NCI-H1048 (cell line): ENCODE data around the gene VPS51.
"Not testable (repeated sequence)": the region's sequence is repeated elsewhere in the genome, so short reads cannot be mapped to it uniquely, and the experiment has no call there.

Source experiments
- DNase-seq: peaks from one replicate; lab custom pipeline; 2025; lab: John Stamatoyannopoulos, UW

Gene VPS51

GRCh38 chr11:65134240-65134951, 38.4 kb downstream of the VPS51 start, which contains the start of gene SYVN1:
SYVN1 (minus strand) TSS chr11:65134519; CDS start chr11:65133601, 918 bp downstream.
- peak; percentile 41 for DNase-seq

- peak; percentile 82 for DNase-seq
Measured at GRCh38 chr11:65134952-65135632, 39.1 kb downstream of the VPS51 start.

GRCh38 chr11:65135633-65136145, 39.7 kb downstream of the VPS51 start:
- no peak for DNase-seq

- no peak for DNase-seq
Measured at GRCh38 chr11:65136515-65137096, 40.6 kb downstream of the VPS51 start.

DNA sequence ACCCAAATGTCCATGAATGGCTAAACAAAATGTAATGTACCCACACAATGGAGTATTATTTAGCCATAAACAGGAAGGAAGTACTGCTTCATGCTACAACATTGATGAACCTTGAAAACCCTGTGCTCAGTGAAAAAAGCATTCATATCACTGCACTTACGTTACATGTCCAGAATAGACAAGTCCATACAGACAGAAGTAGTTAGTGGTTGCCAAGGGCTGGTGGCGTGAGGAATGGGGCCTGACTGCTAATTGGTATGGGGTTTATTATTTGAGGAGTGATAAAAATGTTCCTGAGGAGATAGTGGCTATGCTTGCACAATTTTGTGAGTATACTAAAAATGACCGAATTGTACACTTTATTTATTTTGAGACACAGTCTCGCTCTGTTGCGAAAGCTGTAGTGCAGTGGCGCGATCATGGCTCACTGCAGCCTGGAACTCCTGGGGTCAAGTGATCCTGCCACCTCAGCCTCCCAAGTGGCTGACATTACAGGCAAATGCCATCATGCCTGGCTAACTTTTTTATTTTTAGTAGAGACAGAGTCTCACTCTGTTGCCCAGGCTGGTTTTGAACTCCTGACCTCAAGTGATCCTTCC, 46.0 kb downstream of the VPS51 start:
- no peak for DNase-seq

DNA sequence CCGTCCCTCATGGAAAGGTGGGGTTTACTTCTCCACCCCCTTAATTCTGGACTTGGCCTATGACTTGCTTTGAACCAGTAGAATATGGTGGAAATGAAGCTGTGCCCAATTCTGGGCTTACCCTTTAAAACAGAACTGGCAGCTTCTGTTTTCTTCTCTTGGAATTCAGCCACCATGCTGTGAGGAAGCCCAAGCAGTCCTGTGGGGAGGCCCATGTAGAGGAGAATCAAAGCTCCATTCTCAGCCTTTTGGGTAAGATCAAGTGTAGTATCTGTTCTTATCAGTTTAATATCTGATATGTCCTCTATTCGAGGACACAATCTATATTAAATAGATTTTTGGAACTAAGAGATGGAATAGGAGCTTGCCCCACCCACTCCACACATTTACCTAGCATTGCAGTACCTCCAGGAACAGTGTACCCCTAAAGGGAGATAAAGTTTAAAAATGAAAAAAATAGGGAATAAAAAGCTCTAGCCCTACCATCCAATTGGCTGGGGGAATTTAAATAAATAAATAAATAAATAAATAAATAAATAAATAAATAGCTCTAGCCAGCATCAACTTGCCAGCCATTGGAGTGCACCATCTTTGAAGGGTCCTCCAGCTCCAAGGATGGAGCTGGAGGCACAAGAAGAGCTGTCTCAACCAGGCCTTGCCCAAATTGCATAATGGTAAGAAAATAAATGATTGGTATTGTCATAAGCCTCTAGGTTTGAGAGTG, 51.5 kb downstream of the VPS51 start:
- DNase-seq, result no peak

- DNase-seq, result no peak
Measured at GRCh38 chr11:65148657-65149056, 52.6 kb downstream of the VPS51 start.

DNA sequence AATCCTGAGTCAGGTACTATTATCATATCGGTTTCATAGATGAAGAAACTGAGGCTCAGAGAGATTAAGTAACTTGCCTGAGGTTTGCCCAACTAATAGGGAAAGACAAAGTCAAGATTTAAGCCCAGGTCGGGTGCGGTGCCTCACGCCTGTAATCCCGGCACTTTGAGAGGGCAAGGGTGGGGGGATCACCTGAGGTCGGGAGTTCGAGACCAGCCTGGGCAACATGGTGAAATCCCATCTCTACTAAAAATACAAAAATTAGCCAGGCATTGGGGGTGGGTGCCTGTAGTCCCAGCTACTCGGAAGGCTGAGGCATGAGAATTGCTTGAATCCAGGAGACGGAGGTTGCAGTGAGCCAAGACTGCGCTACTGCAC, 54.1 kb downstream of the VPS51 start:
- DNase-seq, result not testable (repeated sequence)

DNA sequence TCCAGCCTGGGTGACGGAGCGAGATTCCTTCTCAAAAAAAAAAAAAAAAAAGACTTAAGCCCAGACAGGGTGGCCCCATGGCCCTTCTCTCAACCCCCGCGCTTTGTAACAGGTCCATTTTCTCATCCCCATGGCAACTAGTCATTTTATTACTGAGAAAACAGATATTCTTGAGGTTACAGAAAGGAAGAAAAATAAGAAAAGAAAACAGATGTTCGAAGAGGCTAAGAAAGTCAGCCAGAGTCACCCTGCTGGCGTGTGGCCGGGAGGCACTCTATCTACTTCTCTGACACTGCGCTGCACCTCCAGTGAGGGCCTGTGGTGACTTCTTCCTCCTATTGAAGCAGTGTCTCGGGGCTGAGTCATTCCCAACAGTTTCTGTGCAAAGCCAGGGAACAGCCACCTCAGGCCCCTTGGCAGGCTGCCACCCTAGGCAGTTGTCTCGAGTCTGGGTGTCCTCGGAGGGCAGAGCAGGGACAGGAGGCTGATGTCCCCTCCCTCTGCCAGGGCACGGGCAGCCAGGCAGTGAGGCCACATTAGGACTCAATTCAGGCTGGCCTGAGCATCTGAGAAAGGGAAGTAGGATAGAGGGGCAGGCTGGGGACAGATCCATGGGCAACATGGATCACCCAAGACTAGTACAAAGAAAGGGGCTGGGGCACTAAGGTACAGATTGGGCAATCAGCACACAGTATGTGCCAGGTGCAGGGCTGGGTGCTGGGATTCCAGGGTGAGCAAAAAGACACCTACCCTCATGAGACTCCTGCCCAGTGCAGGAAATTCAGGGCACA, 54.7 kb downstream of the VPS51 start:
- DNase-seq, result no peak

GRCh38 chr11:65151331-65151899, 55.4 kb downstream of the VPS51 start:
- no peak for DNase-seq

GRCh38 chr11:65152122-65152521, 56.1 kb downstream of the VPS51 start:
- no peak for DNase-seq

DNA sequence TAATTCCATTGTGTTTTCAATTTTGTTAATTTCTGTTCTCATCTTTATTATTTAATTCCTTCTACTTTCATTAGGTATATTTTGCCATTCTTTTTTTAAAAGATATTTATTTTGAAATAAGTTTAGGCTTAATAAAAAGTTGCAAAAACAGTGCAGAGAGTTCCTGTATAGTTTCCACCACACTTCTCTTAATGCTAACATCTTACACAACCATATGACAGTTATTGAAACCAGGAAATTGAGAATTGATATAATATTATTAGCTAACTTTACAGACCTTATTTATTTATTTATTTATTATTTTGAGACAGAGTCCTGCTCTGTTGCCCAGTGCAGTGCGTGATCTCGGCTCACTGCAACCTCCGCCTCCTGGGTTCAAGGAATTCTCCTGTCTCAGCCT, 60.2 kb downstream of the VPS51 start:
- no peak for DNase-seq

DNA sequence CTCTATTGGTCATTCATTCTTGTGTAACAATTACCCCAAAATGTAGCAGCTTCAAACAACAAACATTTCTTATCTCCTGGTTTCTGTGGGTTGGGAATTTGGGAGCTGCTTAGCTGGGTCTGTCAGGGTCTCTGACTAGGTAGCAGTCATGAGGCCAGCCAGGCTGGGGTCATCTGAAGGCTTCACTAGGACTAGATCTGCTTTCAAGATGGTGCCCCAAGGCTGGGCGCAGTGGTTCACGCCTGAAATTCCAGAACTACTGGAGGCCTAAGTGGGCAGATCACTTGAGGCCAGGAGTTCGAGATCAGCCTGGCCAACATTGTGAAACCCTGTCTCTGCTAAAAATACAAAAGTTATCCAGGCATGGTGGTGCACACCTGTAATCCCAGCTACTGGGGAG, 60.9 kb downstream of the VPS51 start:
- no peak for DNase-seq

DNA sequence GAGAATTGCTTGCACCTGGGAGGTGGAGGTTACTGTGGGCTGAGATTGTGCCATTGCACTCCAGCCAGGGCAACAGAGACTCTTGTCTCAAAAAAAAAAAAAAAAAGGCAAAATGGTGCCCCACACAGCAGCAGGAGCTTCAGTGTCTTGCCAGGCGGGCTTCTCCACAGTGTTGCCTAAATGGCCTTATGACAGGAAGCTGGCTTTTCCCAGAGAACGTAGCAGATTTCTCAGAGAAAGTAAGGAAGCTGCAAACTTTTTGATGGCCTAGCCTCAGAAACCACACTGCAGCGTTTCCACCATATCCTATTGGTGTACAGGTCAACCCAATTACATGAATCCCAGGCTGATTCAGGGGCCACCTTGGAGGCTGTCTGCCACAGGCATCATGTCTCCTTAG, 61.3 kb downstream of the VPS51 start:
- DNase-seq, result no peak

GRCh38 chr11:65159012-65159411, 63.0 kb downstream of the VPS51 start:
- no peak for DNase-seq

GRCh38 chr11:65160643-65161042, 64.6 kb downstream of the VPS51 start:
- DNase-seq, result no peak
